Fibroblast of the aortic adventitia (primary cell): ENCODE data around the gene RBMS3. TPM values are rescaled to one million over a fixed set of nuclear protein-coding genes. Genes with fewer than 3 reads are reported as not detected.

Source experiments
- DNase-seq: peaks from one replicate; pipeline ENCODE4 v3.0.0-alpha.2; 2010; ENCODE audit warnings: low read depth
- H3K4me3 ChIP-seq: 2 replicates; pipeline ENCODE4 v1.5.1; 2011; ENCODE audit warnings: low read depth, mild to moderate bottlenecking, control low read depth, low read length, moderate library complexity
- total RNA-seq: library from RNA; depleted of rRNA; stranded (reverse); fragments of >200 nt; gene quantifications from 2 replicates; pipeline ENCODE4 v1.2.3, GENCODE V29; 2012; ENCODE audit warnings: low replicate concordance
- TF ChIP-seq, protein P1 (sequence below): IDR thresholded peaks from 2 replicates; pipeline ENCODE4 v1.5.1; 2011; ENCODE audit warnings: mild to moderate bottlenecking, low read length, control low read depth, inconsistent platforms; ENCODE audit not compliant: insufficient read depth

RBMS3 gene
- total RNA-seq, 1 donor: 84.1 TPM

DNA sequence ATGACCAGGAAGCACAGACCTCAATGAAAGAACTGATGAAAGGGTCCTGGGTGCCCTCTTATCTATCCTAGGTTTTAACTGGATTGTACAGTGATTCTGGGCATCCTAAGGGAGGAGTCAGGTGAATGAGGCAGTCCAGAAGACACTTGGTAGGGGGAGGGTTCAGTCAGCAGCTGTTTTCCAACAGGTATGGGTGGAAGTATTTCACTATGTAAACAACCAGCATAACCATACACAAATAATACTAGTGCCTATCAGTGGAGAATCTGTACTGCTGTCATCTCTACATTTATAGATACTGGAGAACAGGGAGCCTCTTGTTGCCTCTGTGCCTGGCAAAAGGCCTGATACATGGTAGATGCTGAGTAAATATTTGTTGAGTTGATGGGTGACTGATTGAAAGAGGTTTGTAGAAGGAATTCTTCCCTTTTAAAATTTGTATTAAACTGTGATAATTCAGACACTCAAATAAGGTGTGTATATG is 328.5 kb downstream of the RBMS3 start:
- H3K4me3 ChIP-seq: no peak overlapping the region
- DNase-seq: no peak
- TF ChIP-seq, protein P1, sequence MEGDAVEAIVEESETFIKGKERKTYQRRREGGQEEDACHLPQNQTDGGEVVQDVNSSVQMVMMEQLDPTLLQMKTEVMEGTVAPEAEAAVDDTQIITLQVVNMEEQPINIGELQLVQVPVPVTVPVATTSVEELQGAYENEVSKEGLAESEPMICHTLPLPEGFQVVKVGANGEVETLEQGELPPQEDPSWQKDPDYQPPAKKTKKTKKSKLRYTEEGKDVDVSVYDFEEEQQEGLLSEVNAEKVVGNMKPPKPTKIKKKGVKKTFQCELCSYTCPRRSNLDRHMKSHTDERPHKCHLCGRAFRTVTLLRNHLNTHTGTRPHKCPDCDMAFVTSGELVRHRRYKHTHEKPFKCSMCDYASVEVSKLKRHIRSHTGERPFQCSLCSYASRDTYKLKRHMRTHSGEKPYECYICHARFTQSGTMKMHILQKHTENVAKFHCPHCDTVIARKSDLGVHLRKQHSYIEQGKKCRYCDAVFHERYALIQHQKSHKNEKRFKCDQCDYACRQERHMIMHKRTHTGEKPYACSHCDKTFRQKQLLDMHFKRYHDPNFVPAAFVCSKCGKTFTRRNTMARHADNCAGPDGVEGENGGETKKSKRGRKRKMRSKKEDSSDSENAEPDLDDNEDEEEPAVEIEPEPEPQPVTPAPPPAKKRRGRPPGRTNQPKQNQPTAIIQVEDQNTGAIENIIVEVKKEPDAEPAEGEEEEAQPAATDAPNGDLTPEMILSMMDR: no peak

DNA sequence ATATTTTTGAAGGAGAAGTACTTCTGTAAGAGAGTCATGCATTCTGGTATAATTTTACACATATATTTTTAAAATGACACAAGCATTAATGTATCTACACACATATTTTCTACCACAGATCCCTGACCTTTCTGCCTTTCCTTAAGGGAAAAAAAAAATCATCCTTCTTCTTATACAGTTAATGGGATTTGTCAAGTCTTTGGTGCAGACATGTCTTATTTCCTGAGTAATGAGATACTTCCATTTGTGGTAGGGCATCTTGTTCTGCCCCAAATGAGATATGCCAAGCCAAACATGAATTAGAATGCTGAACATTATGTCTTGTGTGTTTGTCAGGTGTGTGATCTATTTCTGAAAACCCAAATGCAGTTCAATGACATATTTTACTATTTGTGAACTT is 329.9 kb downstream of the RBMS3 start:
- no peak overlapping the region for H3K4me3 ChIP-seq
- TF ChIP-seq, protein P1: no peak
- no peak for DNase-seq

DNA sequence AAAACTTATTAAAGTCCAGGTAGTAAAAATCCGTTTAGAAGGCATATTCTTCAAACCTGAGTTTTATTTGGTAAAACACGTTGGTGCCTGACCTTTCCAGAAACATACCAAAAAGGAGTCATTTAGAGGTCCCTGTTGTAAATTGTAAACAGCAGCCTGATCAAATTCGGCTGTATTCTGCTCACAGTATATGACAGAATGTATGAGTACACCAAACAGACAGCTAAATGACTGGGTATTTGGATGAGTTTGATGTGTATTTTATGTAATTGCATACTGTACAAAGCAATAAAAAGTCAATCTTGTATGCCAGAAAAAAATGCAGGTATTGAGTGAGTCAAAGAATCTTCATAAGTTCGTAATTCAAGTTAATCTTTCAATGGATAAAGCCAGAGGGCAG is 330.4 kb downstream of the RBMS3 start:
- DNase-seq: no peak
- no peak overlapping the region for H3K4me3 ChIP-seq
- TF ChIP-seq, protein P1: no peak

DNA sequence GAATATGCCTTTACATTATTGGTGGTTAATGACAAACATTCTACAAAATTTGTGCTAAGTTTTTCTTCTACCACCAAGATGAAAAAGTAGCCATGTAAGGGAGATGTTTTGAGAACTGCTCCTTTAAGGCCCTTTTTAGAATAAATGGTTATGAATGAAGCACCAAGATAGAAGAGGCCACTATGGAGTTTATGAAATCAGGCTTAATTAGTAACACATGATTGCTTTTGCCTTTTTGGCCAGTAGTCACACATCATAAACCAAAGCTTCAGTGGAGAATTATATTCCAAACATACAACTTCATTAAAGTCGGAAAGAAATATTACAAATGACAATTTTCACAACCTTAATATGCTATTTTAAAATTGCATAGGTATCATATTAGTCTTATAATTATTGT is 331.7 kb downstream of the RBMS3 start:
- no peak overlapping the region for H3K4me3 ChIP-seq
- no peak for DNase-seq
- TF ChIP-seq, protein P1: no peak

DNA sequence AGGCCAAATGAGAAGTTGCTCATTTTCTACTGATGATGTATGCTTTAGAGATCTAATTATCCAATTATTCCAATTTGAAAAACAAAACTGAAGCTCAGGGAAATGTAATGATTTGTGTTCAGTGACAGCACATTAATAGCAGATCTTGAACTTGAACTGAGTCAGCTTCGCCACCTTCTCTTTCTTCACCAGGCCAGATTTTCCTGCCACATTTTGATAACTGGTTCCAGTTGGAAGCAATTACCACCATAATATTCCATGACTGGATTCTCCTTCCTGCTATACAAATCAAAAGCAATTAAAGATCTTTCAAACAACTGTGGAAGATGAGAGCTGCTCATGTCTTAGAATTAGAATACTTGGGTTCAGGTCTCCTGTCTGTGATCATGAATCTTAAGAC is 334.1 kb downstream of the RBMS3 start:
- H3K4me3 ChIP-seq: no peak overlapping the region
- TF ChIP-seq, protein P1: no peak
- no peak for DNase-seq

DNA sequence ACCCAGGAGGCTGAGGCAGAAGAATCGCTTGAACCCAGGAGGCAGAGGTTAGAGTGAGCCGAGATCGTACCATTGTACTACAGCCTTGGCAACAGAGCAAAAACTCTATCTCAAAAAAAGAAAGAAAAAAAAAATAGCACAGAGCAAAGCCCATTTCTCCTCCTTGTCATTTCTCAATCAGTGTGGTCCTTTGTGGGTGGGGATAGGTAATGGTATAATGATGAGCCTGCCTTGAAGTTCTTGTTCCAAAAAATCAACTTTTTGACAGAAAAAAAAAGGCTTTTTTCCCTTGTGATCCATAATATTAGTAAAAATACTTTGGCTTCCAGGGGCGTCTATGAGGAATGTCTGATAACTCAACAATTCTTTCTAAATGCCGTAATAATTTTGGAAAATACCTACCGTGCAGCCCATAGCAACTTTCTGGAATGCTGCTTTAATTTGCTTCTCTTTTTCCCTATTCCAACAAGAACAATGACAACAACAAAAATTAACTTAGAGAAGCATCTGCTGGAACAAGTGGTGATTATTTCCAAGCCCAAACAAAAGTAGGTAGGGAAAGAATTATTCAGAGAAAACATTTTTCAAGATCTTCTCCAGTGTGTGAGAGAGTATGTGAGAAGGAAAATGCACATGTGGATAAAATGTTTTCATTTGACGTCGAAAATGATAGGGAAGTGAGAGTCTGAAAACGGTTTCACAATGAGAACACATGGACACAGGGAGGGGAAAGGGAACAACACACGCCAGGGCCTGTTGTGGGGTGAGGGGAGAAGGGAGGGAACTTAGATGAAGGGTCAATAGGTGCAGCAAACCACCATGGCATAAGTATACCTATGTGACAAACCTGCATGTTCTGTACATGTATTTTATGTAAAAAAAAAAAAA is 337.8 kb downstream of the RBMS3 start:
- TF ChIP-seq, protein P1: no peak
- DNase-seq: peak; percentile 68
- H3K4me3 ChIP-seq: no peak overlapping the region
